Endodermal cell (in vitro differentiated cells): ENCODE data around the gene SLC13A3. TPM values are rescaled to one million over a fixed set of nuclear protein-coding genes. Genes with fewer than 3 reads are reported as not detected.

ENCODE experiments used
- DNase-seq: peaks from one replicate; pipeline ENCODE4 v3.0.0-alpha.2; 2017
- H3K27ac ChIP-seq: 2 replicates; pipeline ENCODE4 v1.5.1; 2013; ENCODE audit warnings: mild to moderate bottlenecking, low read depth, low read length, moderate library complexity
- H3K27me3 ChIP-seq: 2 replicates; pipeline ENCODE4 v1.6.1; 2013; ENCODE audit warnings: mild to moderate bottlenecking, low read length, moderate library complexity; ENCODE audit not compliant: insufficient read depth, control insufficient read depth, poor library complexity, severe bottlenecking
- H3K36me3 ChIP-seq: 2 replicates; pipeline ENCODE4 v1.7.0; 2013; ENCODE audit warnings: mild to moderate bottlenecking, low read length, moderate library complexity; ENCODE audit not compliant: control insufficient read depth, insufficient read depth
- H3K4me1 ChIP-seq: one replicate; pipeline ENCODE4 v1.7.0; 2013; ENCODE audit warnings: low read length; ENCODE audit not compliant: control insufficient read depth, insufficient read depth
- H3K4me3 ChIP-seq: 2 replicates; pipeline ENCODE4 v1.5.1; 2013; ENCODE audit warnings: mild to moderate bottlenecking, low read length, moderate library complexity
- H3K9ac ChIP-seq: 2 replicates; pipeline ENCODE4 v1.6.1; 2013; ENCODE audit warnings: mild to moderate bottlenecking, low read length, moderate library complexity; ENCODE audit not compliant: poor library complexity, severe bottlenecking; ENCODE audit errors: extremely low read depth
- H3K9me3 ChIP-seq: 2 replicates; pipeline ENCODE4 v1.6.1; 2013; ENCODE audit warnings: mild to moderate bottlenecking, low read length, moderate library complexity; ENCODE audit not compliant: control insufficient read depth
- H3K27ac Mint-ChIP-seq: 2 replicates; pipeline ENCODE4 v1.8.0; 2020; ENCODE audit warnings: mixed read lengths
- H3K27me3 Mint-ChIP-seq: 2 replicates; pipeline ENCODE4 v1.8.0; 2021; ENCODE audit warnings: mild to moderate bottlenecking, mixed read lengths; ENCODE audit not compliant: insufficient read depth
- H3K36me3 Mint-ChIP-seq: 2 replicates; pipeline ENCODE4 v1.8.0; 2020; ENCODE audit warnings: low read depth, mixed read lengths
- H3K4me1 Mint-ChIP-seq: 2 replicates; pipeline ENCODE4 v1.8.0; 2020; ENCODE audit warnings: mixed read lengths
- H3K4me3 Mint-ChIP-seq: 2 replicates; pipeline ENCODE4 v1.8.0; 2020; ENCODE audit warnings: mild to moderate bottlenecking, moderate library complexity, mixed read lengths
- H3K9me3 Mint-ChIP-seq: 2 replicates; pipeline ENCODE4 v1.8.0; 2020; ENCODE audit warnings: mild to moderate bottlenecking, mixed read lengths
- WGBS, 2 experiments: methylation state at CpG; one replicate each; pipeline versions ENCODE4 v1.1.5 to v1.1.7; 2013; ENCODE audit warnings: missing lambda C conversion rate in 2 of 2, mixed read lengths in 1 of 2; ENCODE audit not compliant: insufficient coverage in 1 of 2, insufficient read length in 1 of 2; 5-methylcytosine and 5-hydroxymethylcytosine counted together
- total RNA-seq, 2 donors: library from RNA; stranded (reverse); fragmentation: NEBNext Ultra II Directional in 1 of 2; extraction: Animal tissue kit (Norgen Biotek cat#: 25700) in 1 of 2; gene quantifications; 2 replicates in 1 of 2; 3 replicates in 1 of 2; pipeline ENCODE4 v1.2.1, GENCODE V29; 2021
- TF ChIP-seq, protein P1 (sequence below): fragments of 200-600 bp; sonication (generic); conservative IDR thresholded peaks from 2 replicates; pipeline ENCODE4 v1.5.0; 2021; ENCODE audit warnings: antibody characterized with exemption, mild to moderate bottlenecking

The SLC13A3 gene
- total RNA-seq, 2 donors from 2014 or later: 7.3 to 9.0 TPM

GRCh38 chr20:46552460-46553420, 98.5 kb downstream of the SLC13A3 start:
- Mint-ChIP-seq H3K27ac (peak overlapping the region; percentile 58), H3K36me3 (no peaks in the 10 kb centered on the region), H3K9me3 (no peaks in the 10 kb centered on the region), H3K4me1 (peaks cover 12% of the 10 kb centered on the region), H3K4me3 (no peak overlapping the region), H3K27me3 (no peaks in the 10 kb centered on the region)
- H3K27ac ChIP-seq: peak overlapping the region; percentile 97
- H3K9me3 ChIP-seq: no peaks in the 10 kb centered on the region
- TF ChIP-seq, protein P1, sequence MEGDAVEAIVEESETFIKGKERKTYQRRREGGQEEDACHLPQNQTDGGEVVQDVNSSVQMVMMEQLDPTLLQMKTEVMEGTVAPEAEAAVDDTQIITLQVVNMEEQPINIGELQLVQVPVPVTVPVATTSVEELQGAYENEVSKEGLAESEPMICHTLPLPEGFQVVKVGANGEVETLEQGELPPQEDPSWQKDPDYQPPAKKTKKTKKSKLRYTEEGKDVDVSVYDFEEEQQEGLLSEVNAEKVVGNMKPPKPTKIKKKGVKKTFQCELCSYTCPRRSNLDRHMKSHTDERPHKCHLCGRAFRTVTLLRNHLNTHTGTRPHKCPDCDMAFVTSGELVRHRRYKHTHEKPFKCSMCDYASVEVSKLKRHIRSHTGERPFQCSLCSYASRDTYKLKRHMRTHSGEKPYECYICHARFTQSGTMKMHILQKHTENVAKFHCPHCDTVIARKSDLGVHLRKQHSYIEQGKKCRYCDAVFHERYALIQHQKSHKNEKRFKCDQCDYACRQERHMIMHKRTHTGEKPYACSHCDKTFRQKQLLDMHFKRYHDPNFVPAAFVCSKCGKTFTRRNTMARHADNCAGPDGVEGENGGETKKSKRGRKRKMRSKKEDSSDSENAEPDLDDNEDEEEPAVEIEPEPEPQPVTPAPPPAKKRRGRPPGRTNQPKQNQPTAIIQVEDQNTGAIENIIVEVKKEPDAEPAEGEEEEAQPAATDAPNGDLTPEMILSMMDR: no peak
- H3K4me1 ChIP-seq: no peaks in the 10 kb centered on the region
- no peak overlapping the region for H3K4me3 ChIP-seq
- H3K27me3 ChIP-seq: peaks cover 6% of the 10 kb centered on the region
- no peak overlapping the region for H3K9ac ChIP-seq
- DNase-seq: no peak
- H3K36me3 ChIP-seq: no peaks in the 10 kb centered on the region
- WGBS, 2 experiments: 89 to 90% methylated on average over 4 of the region's 4 CpGs

DNA sequence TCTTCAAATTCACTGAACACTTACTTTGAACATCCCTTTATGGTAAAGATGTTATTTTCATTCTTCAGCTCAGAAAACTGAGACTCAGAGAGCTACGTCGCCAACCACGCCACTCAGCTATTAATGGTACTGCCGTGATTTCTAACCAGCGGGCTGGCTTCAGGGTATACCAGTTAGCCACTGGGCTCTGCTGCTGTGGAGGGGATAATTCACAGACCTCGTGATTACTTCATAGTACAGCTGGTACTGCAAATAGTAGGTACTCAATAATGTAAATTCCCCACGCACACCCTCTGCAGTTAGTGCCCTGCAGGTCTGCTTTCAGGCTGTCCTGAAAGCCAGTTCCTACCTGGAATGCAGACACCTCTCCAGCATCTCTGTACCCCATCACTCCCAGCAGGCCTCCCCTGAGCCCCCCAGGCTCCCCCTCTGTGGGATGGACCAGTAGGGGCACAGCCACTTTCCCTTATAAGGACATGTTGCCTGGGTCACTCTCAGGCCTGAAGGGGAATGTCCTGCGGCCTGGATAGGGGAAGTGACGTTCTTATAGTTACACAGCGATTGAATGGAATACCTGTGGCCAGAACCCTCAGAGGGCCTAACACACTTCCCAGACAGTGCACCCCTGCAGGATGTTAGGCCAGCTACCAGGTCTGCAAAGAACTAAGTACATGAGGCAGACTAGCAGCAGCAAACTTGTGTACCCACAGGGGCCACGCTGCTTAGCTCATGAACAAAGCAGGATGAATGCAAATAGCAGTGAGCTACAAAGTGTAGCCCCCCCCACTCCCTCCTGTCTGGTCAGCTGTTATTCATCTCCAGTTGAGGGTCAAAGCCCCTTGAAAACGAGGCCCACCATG, 99.5 kb downstream of the SLC13A3 start:
- H3K36me3 Mint-ChIP-seq: no peaks in the 10 kb centered on the region
- peak; percentile 76 for DNase-seq

GRCh38 chr20:46550461-46550860, 100.8 kb downstream of the SLC13A3 start, which contains the start of gene OCSTAMP:
Gene OCSTAMP, minus strand, starts transcription at chr20:46550654. Its CDS starts 94 bp downstream, at chr20:46550560.
- Histone ChIP-seq H3K27me3 (no peaks in the 10 kb centered on the region), H3K9me3 (no peaks in the 10 kb centered on the region), H3K36me3 (no peaks in the 10 kb centered on the region), H3K4me1 (no peaks in the 10 kb centered on the region), H3K9ac (no peak within 1 kb of the TSS), H3K27ac (peak within 1 kb of the TSS; percentile 97), H3K4me3 (no peak within 1 kb of the TSS)
- H3K4me1 Mint-ChIP-seq: peaks cover 12% of the 10 kb centered on the region
- H3K4me3 Mint-ChIP-seq: no peak within 1 kb of the TSS
- H3K36me3 Mint-ChIP-seq: no peaks in the 10 kb centered on the region
- H3K9me3 Mint-ChIP-seq: no peaks in the 10 kb centered on the region
- no peak for DNase-seq
- H3K27me3 Mint-ChIP-seq: no peaks in the 10 kb centered on the region
- H3K27ac Mint-ChIP-seq: no peak within 1 kb of the TSS
- TF ChIP-seq, protein P1: no peak
- 92 to 97% methylated on average over 5 to 9 of the region's 9 CpGs for WGBS, 2 experiments

More for the DNA sequence above, 99.5 kb downstream of the SLC13A3 start:
- 72 to 77% methylated on average over 10 to 12 of the region's 12 CpGs for WGBS, 2 experiments
- Mint-ChIP-seq H3K9me3 (no peaks in the 10 kb centered on the region), H3K27me3 (no peaks in the 10 kb centered on the region), H3K4me3 (no peak overlapping the region), H3K4me1 (peaks cover 12% of the 10 kb centered on the region), H3K27ac (peak overlapping the region; percentile 58)
- TF ChIP-seq, protein P1: no peak
- no peaks in the 10 kb centered on the region for H3K9me3 ChIP-seq
- H3K9ac ChIP-seq: no peak overlapping the region
- H3K27ac ChIP-seq: peak overlapping the region; percentile 97
- no peaks in the 10 kb centered on the region for H3K36me3 ChIP-seq
- no peaks in the 10 kb centered on the region for H3K4me1 ChIP-seq
- H3K4me3 ChIP-seq: no peak overlapping the region
- H3K27me3 ChIP-seq: peaks cover 2% of the 10 kb centered on the region
